Stimulated activated naive CD8-positive, alpha-beta T cell treated with anti-CD3 and anti-CD28 coated beads, Interleukin-15, Interleukin-2, amounts not matched to agents 100 ng/mL and 50 ng/mL, for 24 hours (primary cell): ENCODE data around the gene IL1RAPL1.

ENCODE experiments used
- H3K27ac Mint-ChIP-seq: one replicate; pipeline ENCODE4 v1.8.0; 2021; ENCODE audit warnings: mild to moderate bottlenecking, mixed read lengths
- H3K27me3 Mint-ChIP-seq: one replicate; pipeline ENCODE4 v1.8.0; 2021; ENCODE audit warnings: mixed read lengths
- H3K36me3 Mint-ChIP-seq: one replicate; pipeline ENCODE4 v1.8.0; 2021; ENCODE audit warnings: low read depth, mixed read lengths
- H3K4me1 Mint-ChIP-seq: one replicate; pipeline ENCODE4 v1.8.0; 2021; ENCODE audit warnings: low read depth, mixed read lengths
- H3K4me3 Mint-ChIP-seq: one replicate; pipeline ENCODE4 v1.8.0; 2021; ENCODE audit warnings: mild to moderate bottlenecking, mixed read lengths
- H3K9me3 Mint-ChIP-seq: one replicate; pipeline ENCODE4 v1.8.0; 2021; ENCODE audit warnings: mixed read lengths

Gene IL1RAPL1

GRCh38 chrX:29911673-29912072 is 1324.4 kb downstream of the IL1RAPL1 start:
- Mint-ChIP-seq H3K27ac (no peak overlapping the region), H3K36me3 (no peaks in the 10 kb centered on the region), H3K9me3 (no peaks in the 10 kb centered on the region), H3K4me1 (no peaks in the 10 kb centered on the region), H3K4me3 (no peak overlapping the region), H3K27me3 (no peaks in the 10 kb centered on the region)

GRCh38 chrX:29913647-29914046 is 1326.4 kb downstream of the IL1RAPL1 start:
- H3K36me3 Mint-ChIP-seq = no peaks in the 10 kb centered on the region
- no peak overlapping the region for H3K27ac Mint-ChIP-seq
- no peaks in the 10 kb centered on the region for H3K4me1 Mint-ChIP-seq
- no peaks in the 10 kb centered on the region for H3K9me3 Mint-ChIP-seq
- no peaks in the 10 kb centered on the region for H3K27me3 Mint-ChIP-seq
- no peak overlapping the region for H3K4me3 Mint-ChIP-seq

DNA sequence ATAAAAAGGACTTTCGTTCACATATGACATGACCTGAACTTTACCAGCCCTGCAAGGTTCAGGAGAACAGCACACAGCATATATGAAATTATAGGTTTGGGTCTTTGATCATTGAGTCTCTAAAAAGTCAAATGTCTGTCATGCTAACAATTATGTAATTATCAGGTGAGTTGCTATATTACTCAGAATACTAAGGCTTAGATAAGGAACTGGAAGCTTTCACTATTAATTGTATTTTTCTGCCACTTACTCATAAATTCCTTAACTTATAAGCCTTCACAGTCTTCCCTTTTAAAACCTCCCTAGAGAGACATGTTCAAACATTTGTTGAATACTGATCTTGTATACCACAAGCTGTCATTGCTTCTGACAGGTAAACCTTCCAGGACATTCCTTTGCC is 1335.4 kb downstream of the IL1RAPL1 start:
- peaks cover 3% of the 10 kb centered on the region for H3K9me3 Mint-ChIP-seq
- no peaks in the 10 kb centered on the region for H3K27me3 Mint-ChIP-seq
- no peaks in the 10 kb centered on the region for H3K4me1 Mint-ChIP-seq
- no peak overlapping the region for H3K27ac Mint-ChIP-seq
- no peak overlapping the region for H3K4me3 Mint-ChIP-seq
- no peaks in the 10 kb centered on the region for H3K36me3 Mint-ChIP-seq

- H3K9me3 Mint-ChIP-seq = peaks cover 3% of the 10 kb centered on the region
- H3K4me3 Mint-ChIP-seq = no peak overlapping the region
- H3K36me3 Mint-ChIP-seq = no peaks in the 10 kb centered on the region
- H3K27me3 Mint-ChIP-seq = no peaks in the 10 kb centered on the region
- H3K27ac Mint-ChIP-seq = no peak overlapping the region
- H3K4me1 Mint-ChIP-seq = no peaks in the 10 kb centered on the region
Observed at GRCh38 chrX:29926056-29926455, 1338.8 kb downstream of the IL1RAPL1 start.

GRCh38 chrX:29926659-29927058 is 1339.4 kb downstream of the IL1RAPL1 start:
- Mint-ChIP-seq H3K4me1 (no peaks in the 10 kb centered on the region), H3K27me3 (no peaks in the 10 kb centered on the region), H3K4me3 (no peak overlapping the region), H3K9me3 (peaks cover 3% of the 10 kb centered on the region), H3K27ac (no peak overlapping the region), H3K36me3 (no peaks in the 10 kb centered on the region)

- no peaks in the 10 kb centered on the region for H3K4me1 Mint-ChIP-seq
- H3K36me3 Mint-ChIP-seq = no peaks in the 10 kb centered on the region
- no peaks in the 10 kb centered on the region for H3K27me3 Mint-ChIP-seq
- H3K9me3 Mint-ChIP-seq = no peaks in the 10 kb centered on the region
- no peak overlapping the region for H3K27ac Mint-ChIP-seq
- no peak overlapping the region for H3K4me3 Mint-ChIP-seq
Observed at GRCh38 chrX:29935455-29935854, 1348.2 kb downstream of the IL1RAPL1 start.

- no peak overlapping the region for H3K4me3 Mint-ChIP-seq
- H3K27ac Mint-ChIP-seq = no peak overlapping the region
- no peaks in the 10 kb centered on the region for H3K36me3 Mint-ChIP-seq
- no peaks in the 10 kb centered on the region for H3K27me3 Mint-ChIP-seq
- H3K4me1 Mint-ChIP-seq = no peaks in the 10 kb centered on the region
- no peaks in the 10 kb centered on the region for H3K9me3 Mint-ChIP-seq
Observed at GRCh38 chrX:29940750-29941149, 1353.5 kb downstream of the IL1RAPL1 start.

- no peaks in the 10 kb centered on the region for H3K4me1 Mint-ChIP-seq
- H3K27me3 Mint-ChIP-seq = no peaks in the 10 kb centered on the region
- H3K36me3 Mint-ChIP-seq = no peaks in the 10 kb centered on the region
- no peak overlapping the region for H3K4me3 Mint-ChIP-seq
- no peaks in the 10 kb centered on the region for H3K9me3 Mint-ChIP-seq
- H3K27ac Mint-ChIP-seq = no peak overlapping the region
Observed at GRCh38 chrX:29941287-29941686, 1354.0 kb downstream of the IL1RAPL1 start.

GRCh38 chrX:29947225-29947624 is 1360.0 kb downstream of the IL1RAPL1 start:
- no peak overlapping the region for H3K27ac Mint-ChIP-seq
- H3K4me1 Mint-ChIP-seq = no peaks in the 10 kb centered on the region
- H3K36me3 Mint-ChIP-seq = no peaks in the 10 kb centered on the region
- no peak overlapping the region for H3K4me3 Mint-ChIP-seq
- no peaks in the 10 kb centered on the region for H3K9me3 Mint-ChIP-seq
- no peaks in the 10 kb centered on the region for H3K27me3 Mint-ChIP-seq

DNA sequence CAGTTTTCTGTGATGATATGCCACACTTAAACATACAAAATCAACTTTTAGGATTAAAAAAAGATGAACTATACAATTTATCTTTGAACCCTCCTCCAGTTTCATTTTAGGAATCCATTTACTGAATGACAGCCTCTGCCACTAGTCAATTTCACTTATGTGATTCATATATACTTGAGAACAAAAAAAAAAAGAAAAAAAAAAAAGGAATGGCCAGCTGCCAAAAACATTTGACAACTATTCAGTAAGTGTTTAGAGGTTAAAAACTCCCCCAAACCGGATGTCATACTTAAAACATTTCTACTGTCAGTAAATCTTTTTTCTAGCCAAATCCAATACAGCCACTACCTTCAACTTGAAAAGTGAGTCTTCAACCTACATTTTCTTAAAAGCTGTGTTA is 1361.4 kb downstream of the IL1RAPL1 start:
- Mint-ChIP-seq H3K27ac (no peak overlapping the region), H3K27me3 (no peaks in the 10 kb centered on the region), H3K36me3 (no peaks in the 10 kb centered on the region), H3K9me3 (no peaks in the 10 kb centered on the region), H3K4me3 (no peak overlapping the region), H3K4me1 (no peaks in the 10 kb centered on the region)

DNA sequence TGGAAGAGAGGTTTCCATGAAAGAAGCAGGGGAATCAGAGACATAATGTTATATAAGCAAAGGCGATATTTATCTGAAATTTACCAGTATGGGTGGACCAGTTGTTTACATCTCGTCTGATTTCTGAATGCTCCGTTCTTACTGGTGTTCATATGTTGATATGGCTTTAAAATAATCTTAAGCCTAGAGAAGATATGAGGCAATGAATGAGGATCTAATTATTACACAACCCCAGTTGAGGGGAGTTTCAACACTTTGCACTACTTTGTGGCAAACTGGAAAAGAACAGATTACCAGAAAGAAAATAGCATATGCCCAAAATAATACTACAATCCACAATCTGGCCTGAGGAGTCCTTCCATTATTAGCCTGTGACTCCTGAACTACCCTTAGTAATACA is 1364.8 kb downstream of the IL1RAPL1 start:
- H3K27ac Mint-ChIP-seq = no peak overlapping the region
- H3K27me3 Mint-ChIP-seq = no peaks in the 10 kb centered on the region
- no peak overlapping the region for H3K4me3 Mint-ChIP-seq

GRCh38 chrX:29962061-29962460 is 1374.8 kb downstream of the IL1RAPL1 start:
- no peaks in the 10 kb centered on the region for H3K9me3 Mint-ChIP-seq
- no peak overlapping the region for H3K27ac Mint-ChIP-seq
- H3K4me3 Mint-ChIP-seq = no peak overlapping the region
- H3K27me3 Mint-ChIP-seq = no peaks in the 10 kb centered on the region
- no peaks in the 10 kb centered on the region for H3K36me3 Mint-ChIP-seq
- H3K4me1 Mint-ChIP-seq = no peaks in the 10 kb centered on the region

More for the DNA sequence above, 1364.8 kb downstream of the IL1RAPL1 start:
- no peaks in the 10 kb centered on the region for H3K36me3 Mint-ChIP-seq
- no peaks in the 10 kb centered on the region for H3K4me1 Mint-ChIP-seq
- H3K9me3 Mint-ChIP-seq = no peaks in the 10 kb centered on the region

DNA sequence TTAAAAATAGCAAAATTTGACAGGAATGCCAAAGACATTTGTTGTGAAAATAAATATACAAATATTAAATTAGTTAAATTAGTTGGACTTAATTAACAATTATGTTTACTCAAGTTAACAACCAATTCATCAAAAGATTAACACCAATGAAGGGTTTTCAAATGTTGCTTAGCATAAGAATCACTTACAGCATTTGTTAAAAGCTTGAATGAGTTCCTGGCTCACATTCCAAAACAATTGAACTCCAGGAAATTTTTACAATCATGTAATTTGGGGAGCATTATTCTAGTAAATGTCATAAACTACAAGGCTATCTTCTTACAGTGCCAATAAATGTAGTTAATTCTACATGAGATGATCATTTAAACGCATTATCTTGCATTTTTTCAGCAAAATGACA is 1378.4 kb downstream of the IL1RAPL1 start:
- H3K27me3 Mint-ChIP-seq = no peaks in the 10 kb centered on the region
- no peaks in the 10 kb centered on the region for H3K36me3 Mint-ChIP-seq
- no peaks in the 10 kb centered on the region for H3K4me1 Mint-ChIP-seq
- H3K9me3 Mint-ChIP-seq = no peaks in the 10 kb centered on the region
- H3K27ac Mint-ChIP-seq = no peak overlapping the region
- H3K4me3 Mint-ChIP-seq = no peak overlapping the region

DNA sequence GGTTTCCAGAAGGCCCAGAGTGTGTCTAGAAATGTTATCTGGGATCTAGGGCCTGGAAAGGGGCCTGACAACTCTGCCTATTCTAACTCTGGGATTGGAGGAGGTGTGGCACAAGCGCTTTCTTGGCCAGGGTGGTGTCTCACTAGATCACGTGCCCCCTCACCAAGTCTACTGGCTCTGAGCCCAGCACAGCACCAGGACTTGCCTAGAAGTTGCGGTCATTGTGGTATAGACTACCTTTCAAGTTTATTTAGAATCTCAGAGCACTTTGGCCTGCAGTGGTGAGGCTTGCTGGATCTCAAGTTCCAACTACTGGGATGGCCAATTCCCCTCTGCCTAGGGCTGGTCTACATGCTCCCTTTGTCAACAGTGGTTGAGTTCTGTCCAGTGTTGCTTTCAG is 1404.8 kb downstream of the IL1RAPL1 start:
- Mint-ChIP-seq H3K4me1 (no peaks in the 10 kb centered on the region), H3K9me3 (peaks cover 8% of the 10 kb centered on the region), H3K36me3 (no peaks in the 10 kb centered on the region), H3K27ac (no peak overlapping the region), H3K27me3 (no peaks in the 10 kb centered on the region), H3K4me3 (no peak overlapping the region)

- Mint-ChIP-seq H3K4me1 (no peaks in the 10 kb centered on the region), H3K36me3 (no peaks in the 10 kb centered on the region), H3K27me3 (no peaks in the 10 kb centered on the region), H3K4me3 (no peak overlapping the region), H3K9me3 (peaks cover 3% of the 10 kb centered on the region), H3K27ac (no peak overlapping the region)
Observed at GRCh38 chrX:30005813-30006212, 1418.6 kb downstream of the IL1RAPL1 start.
